Measurements from ENCODE around the gene CACNG5.
"Not testable (repeated sequence)": the region's sequence is repeated elsewhere in the genome, so short reads cannot be mapped to it uniquely, and the experiment has no call there.

The CACNG5 gene

GRCh38 chr17:66855204-66855603 lies 20.3 kb downstream of the CACNG5 start:
- DNase-seq: peak; percentile 69

DNA sequence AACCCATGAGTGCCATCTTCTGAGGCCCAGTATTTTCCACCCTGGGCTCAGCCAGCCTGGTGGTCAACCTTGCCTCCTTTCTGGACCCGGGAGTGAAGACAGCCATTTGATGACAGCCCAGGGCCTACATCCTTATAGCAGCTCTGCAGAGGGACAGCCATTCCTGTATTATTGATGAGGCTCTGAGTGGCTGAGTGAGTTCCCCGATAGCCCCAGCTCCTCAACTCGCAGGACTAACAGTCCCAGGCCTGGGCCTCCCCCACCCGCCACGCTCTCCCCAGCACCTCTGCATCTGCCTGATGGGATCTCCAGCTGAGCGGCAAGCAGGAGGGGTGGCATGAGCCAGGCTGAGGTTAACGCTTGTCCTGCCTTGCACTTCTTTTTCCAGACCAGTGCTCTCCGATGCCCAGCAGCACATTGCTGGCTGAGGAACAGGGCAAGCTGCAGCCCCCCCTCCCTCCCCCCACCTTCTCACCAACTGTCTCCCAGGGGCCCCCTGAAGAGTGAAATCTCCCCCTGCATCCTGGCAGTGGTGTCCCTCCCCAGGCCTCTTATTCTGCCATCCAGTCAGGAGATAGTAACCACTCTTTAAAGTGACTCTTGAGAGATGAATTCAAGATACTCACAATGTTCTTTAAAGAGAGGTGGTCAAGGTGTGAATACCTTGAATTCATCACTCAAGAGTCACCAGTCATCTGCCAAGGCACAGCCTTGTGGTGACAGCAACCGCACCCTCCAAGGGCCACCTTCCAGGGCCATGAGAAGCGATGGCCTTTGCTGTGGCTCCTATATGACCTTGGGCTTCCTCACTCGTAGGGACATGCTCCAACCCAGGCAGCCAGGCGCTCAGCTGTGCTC lies 23.5 kb downstream of the CACNG5 start:
- DNase-seq: no peak

DNA sequence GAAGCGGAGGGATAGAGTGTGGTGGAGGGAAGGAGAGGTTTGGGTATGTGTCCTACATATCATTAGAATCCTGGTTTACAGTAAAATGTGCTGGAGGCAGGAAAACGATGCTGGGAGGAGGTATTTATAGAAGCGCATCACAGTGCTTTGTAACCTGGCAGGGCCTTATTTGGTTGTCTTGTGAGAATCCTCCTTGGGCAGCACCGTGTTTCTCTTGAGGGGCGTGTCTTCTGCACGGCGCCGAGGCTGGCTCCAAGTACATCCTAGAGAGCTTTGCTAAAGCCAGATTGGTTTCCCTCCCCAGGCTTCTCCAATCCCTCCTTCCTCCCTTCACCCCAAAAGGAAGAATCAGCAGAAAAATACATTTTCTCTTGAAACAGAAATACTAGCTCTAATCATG lies 24.4 kb downstream of the CACNG5 start:
- DNase-seq: no peak

DNA sequence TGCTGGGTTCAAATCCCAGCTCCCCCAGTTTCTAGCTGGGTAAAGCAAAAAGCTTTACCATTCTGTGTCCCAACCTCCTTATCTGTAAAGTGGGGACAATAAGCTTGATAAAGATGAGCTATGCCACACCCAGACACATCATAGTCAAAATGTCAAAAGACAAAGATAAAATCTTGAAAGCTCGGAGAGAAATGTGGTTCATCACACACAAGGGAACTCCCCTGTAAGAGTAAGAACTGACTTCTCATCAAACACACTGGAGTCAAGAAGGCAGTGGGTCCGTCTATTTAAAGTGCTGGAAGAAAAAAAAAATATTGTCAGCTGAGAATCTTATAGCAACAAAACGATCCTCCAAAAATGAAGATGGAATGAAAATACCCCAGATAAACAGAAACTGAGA lies 25.3 kb downstream of the CACNG5 start:
- no peak for DNase-seq

- no peak for DNase-seq
Measured at GRCh38 chr17:66863820-66864219, 28.9 kb downstream of the CACNG5 start.

- DNase-seq: no peak
Measured at GRCh38 chr17:66865151-66865550, 30.2 kb downstream of the CACNG5 start.

DNA sequence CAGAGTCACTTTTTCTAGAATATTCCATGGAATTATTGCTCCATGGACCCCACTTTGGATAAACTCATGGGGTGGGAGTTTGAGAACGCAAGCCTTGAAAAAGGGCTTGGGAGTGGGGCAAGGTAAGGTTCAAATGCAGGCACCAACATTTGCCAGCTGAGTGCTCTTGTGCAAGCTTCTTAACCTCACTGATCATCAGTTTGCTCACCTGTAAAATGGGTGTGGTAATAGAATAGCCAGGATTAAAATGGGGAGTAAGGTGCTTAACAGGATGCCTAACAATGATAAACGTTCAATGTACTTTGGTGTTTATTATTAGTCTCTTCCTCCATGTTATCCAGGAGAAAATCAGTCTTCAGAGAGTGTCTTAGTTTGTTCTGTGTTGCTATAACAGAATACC lies 39.0 kb downstream of the CACNG5 start:
- no peak for DNase-seq

GRCh38 chr17:66884931-66885330 lies 50.0 kb downstream of the CACNG5 start:
- no peak for DNase-seq

- DNase-seq: no peak
Measured at GRCh38 chr17:66885417-66885816, 50.5 kb downstream of the CACNG5 start.

DNA sequence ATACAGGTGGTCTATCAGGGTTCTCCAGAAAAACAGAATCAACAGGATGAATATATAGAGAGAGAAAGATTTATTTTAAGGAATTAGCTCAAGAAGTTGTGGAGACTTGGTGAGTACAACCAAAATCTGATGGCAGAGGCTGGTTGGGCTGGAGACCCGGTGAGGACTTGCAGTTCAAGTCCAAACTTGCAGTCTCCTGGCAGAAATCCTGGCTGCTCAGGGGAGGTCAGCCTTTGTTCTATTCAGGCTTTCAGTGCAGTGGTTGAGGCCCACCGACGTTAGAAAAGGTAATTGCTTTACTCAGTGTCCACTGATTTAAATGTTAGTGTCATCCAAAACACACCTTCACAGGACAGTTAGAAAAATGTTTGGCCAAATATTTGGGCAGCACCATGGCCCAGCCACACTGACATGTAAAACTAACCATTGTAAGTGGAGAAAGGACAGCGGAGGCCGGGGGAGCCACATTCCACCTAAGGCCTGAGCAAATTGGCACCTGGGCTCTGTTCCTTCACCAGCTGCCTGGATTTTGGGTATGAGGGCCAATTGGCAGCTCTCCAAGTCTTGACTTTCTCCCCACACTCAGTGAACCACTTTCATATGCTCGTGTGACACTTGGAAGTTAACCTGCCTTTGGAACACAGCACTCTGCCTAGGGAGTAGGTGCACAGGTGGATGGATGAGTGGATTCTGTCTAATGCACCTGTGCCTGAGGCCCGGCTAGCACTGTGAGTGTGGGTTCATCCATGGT lies 54.7 kb downstream of the CACNG5 start:
- no peak for DNase-seq

DNA sequence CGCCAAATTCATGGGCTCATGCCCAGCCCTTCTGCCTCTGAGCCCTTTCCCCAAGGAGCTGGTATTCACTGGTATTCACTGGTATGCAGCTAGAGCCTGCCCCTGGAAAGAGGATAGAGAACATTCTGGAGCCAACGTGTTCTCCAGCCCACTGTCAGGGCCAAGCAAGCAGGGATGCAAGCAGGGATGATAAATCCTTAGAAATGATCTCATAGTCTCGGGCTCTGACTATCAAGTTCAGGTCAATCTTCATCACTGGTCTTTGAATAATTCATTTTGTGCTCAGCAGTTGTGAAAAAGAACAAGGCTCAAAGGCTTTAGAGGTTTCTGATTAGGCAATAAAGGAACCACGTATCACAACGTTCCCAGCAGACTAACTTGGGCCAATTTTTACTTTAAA lies 57.3 kb downstream of the CACNG5 start:
- no peak for DNase-seq

- DNase-seq: no peak
Measured at GRCh38 chr17:66893382-66893781, 58.5 kb downstream of the CACNG5 start.

DNA sequence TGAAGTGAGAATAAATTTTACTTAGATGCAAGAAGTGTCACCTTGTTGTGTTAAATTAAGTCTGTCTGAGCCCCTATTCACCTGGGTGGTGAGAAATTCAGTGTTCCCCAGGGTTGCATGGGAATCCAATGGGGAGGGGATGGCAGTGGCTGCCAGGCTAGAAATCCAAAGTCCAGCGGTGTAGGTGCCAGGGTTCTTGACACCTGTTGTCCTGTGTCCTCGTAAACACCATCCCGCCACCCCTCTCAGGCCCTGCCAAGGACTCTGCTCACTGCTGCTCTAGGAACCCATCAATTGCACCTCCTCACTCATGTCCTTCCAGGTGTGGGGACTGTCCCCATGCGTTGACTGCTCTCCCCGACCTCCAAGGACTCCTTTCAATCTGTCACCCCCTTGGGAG lies 58.9 kb downstream of the CACNG5 start:
- DNase-seq: no peak

DNA sequence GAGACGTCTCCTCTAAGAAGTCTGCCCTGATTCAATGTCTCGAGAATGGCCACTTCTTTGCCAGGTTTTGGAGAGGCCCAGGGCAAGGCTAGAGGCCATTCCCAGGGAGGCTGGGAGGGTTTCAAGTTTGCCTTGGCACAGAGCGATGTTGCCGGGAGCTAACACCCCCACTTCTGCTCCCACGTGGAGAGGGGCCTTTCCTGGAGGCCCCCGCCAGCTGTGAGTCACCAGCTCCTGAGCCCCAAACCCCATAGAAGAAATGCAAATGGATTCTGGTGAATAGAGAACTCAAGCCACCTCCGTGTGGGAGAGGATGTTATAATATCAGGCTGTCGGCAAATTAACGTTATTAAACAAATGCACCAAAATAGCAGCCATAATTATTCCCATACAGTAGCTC lies 62.2 kb downstream of the CACNG5 start:
- no peak for DNase-seq

DNA sequence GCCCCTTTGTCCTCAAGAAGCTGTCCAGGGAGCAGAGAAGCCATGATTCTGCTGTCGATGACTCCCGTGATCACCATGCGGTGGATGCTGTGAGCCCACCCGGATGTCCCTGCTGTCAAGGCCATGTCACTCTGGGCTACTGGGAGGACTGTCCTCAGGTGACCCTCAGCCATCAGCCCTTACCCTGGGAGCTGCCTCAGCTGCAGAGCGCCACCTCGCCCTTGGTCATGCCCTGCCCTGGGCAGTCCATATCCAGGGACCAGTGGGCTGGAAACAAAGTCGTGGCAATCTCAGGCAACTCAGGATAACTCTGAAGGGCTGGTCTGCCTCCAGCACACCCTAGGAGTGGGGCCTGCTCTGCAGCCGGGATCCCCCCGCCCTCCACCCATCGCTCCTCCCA lies 63.6 kb downstream of the CACNG5 start:
- no peak for DNase-seq

DNA sequence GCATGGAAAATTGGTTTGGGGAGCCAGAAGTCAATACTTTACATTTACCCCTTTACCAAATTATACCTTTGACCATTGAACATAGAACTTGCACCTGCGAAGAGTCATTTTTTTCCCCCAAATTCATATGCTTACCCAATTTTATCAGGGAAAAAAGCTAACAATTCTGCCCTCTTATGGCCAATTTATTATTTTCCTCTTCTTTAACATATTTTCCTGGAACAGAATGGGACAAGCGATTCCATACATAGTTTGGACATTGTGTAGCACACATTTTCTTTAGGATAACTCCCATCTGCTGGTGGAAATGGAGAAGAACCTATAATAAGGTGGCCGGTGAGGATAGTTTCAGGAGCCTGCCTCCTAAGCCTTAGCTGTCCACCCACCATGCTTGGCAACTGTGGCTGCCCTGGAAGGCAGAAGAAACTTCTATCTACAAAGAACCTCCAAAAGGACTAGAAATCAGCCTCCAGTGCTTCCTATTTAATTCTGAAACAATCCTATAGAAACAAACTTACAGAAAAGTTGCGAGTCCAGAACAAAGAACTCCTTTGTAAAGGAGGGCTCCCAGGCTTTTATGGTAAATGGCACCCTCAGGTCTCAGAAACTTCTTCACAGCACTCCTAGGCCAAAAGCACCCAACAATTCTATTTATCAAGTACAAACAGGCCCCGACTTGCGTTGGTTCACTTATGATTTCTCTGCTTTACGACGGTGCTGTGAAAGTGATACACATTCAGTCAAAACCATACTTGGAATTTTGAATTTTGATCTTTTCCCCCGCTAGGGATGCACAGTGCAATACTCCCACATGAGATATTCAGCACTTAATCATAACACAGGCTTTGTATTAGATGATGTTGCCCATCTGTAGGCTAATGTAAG lies 65.5 kb downstream of the CACNG5 start:
- no peak for DNase-seq

DNA sequence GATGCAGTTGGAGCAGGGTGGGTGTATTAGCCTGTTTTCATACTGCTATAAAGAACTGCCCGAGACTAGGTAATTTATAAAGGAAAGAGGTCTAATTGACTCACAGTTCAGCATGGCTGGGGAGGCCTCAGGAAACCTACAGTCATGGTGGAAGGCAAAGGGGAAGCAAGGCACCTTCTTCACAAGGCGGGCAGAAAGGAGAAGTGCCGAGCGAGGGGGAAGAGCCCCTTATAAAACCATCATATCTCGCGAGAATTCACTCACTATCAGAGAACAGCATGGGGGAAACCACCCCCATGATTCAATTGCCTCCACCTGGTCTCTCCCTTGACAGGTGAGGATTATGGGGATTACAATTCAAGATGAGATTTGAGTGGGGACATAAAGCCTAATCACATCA lies 68.4 kb downstream of the CACNG5 start:
- not testable (repeated sequence) for DNase-seq

- DNase-seq: no peak
Measured at GRCh38 chr17:66903781-66904180, 68.9 kb downstream of the CACNG5 start.

GRCh38 chr17:66904760-66905624 lies 70.1 kb downstream of the CACNG5 start:
- DNase-seq: no peak

GRCh38 chr17:66906321-66907278 lies 71.7 kb downstream of the CACNG5 start:
- DNase-seq: peak; percentile 81

DNA sequence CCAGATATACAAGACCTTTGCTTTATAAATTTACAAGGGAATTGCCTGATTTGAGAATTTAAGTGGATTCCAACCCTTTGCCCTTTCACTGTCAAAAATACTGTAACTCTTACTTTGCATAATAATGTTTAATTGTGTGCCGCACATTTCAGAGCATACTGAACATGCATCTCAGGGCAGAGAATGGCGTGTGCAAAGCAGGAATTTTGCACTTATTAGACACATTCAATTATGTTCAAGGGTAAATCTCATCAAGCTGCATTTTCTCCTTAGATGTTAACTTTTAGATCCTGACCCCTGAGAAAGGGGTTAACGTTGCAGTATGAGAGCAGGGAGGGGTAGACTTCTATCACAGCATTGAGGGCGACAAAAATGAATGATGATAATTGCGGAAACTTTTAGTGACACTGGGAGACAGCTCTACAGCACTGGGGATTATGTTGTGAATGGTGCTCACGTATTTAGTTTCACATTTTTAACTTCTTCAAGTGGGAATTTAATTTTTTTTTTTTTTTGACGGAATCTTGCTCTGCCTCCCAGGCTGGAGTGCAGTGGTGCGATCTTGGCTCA lies 75.0 kb downstream of the CACNG5 start:
- no peak for DNase-seq
